Measurements from ENCODE around the gene EHBP1L1. TPM values are rescaled to one million over a fixed set of nuclear protein-coding genes. Genes with fewer than 3 reads are reported as not detected.
A peak's percentile ranks its signal among the peaks of the same experiment; 100 is the strongest.

EHBP1L1 gene
- total and polyA plus RNA-seq, 2 donors (not counting 1 experiment from before 2014, with no cell fraction given) = 12.8 to 53.5 TPM

GRCh38 chr11:65589444-65590239 lies 13.8 kb downstream of the EHBP1L1 start:
- peaks cover 8% of the 10 kb centered on the region for H3K4me1 ChIP-seq (ENCODE audit: control insufficient read depth, extremely low read depth, insufficient read depth, low read length)
- no peak for TF ChIP-seq CTCF (conservative IDR thresholded peaks at IDR 0.05 in 1 of 2, IDR thresholded peaks at IDR 0.05 in 1 of 2; ENCODE audit: low read depth in 1 of 2, low read length in 2 of 2)
- no peak for TF ChIP-seq EZH2 (IDR thresholded peaks at IDR 0.05; ENCODE audit: low read length, missing control alignments)

GRCh38 chr11:65590240-65590738 lies 14.4 kb downstream of the EHBP1L1 start:
- Histone ChIP-seq H2AFZ (ENCODE audit: low read length) (no peak overlapping the region), H3K4me1 (ENCODE audit: control insufficient read depth, extremely low read depth, insufficient read depth, low read length) (peaks cover 8% of the 10 kb centered on the region), H3K27me3 (ENCODE audit: control insufficient read depth, insufficient read depth, low read length) (no peaks in the 10 kb centered on the region), H3K9ac (ENCODE audit: insufficient read depth, low read length) (no peak overlapping the region), H3K36me3 (ENCODE audit: control insufficient read depth, insufficient read depth, low read length) (peaks cover 14% of the 10 kb centered on the region), H3K4me3 (replicated peaks in 1 of 4; ENCODE audit: control extremely low read depth in 1 of 4, insufficient read depth in 1 of 4, low read depth in 3 of 4, low read length in 4 of 4) (no peak overlapping the region), H3K9me3 (ENCODE audit: control insufficient read depth, insufficient read depth, low read depth, low read length) (no peaks in the 10 kb centered on the region), H3K79me2 (ENCODE audit: control insufficient read depth, insufficient read depth, low read length) (no peaks in the 10 kb centered on the region), H3K4me2 (ENCODE audit: extremely low read depth, insufficient read depth, low read length) (no peak overlapping the region), H3K27ac (ENCODE audit: insufficient read depth, low read length) (no peak overlapping the region), H4K20me1 (ENCODE audit: control insufficient read depth, extremely low read depth, insufficient read depth, low read length) (no peaks in the 10 kb centered on the region)
- no peak for TF ChIP-seq CTCF (conservative IDR thresholded peaks at IDR 0.05 in 1 of 2, IDR thresholded peaks at IDR 0.05 in 1 of 2; ENCODE audit: low read depth in 1 of 2, low read length in 2 of 2)
- DNase-seq (ENCODE audit: low read depth in 2 of 2) = peak in 1 of 2 donors; percentile 57

More at GRCh38 chr11:65589444-65590239, 13.8 kb downstream of the EHBP1L1 start:
- no peak for DNase-seq (ENCODE audit: low read depth in 2 of 2)
- no peaks in the 10 kb centered on the region for H3K9me3 ChIP-seq (ENCODE audit: control insufficient read depth, insufficient read depth, low read depth, low read length)
- no peak overlapping the region for H2AFZ ChIP-seq (ENCODE audit: low read length)
- no peaks in the 10 kb centered on the region for H3K79me2 ChIP-seq (ENCODE audit: control insufficient read depth, insufficient read depth, low read length)
- no peaks in the 10 kb centered on the region for H4K20me1 ChIP-seq (ENCODE audit: control insufficient read depth, extremely low read depth, insufficient read depth, low read length)
- no peak overlapping the region for H3K4me2 ChIP-seq (ENCODE audit: extremely low read depth, insufficient read depth, low read length)
- H3K36me3 ChIP-seq (ENCODE audit: control insufficient read depth, insufficient read depth, low read length) = peaks cover 14% of the 10 kb centered on the region
- H3K27me3 ChIP-seq (ENCODE audit: control insufficient read depth, insufficient read depth, low read length) = no peaks in the 10 kb centered on the region
- H3K27ac ChIP-seq (ENCODE audit: insufficient read depth, low read length) = no peak overlapping the region
- H3K4me3 ChIP-seq (replicated peaks in 1 of 4; ENCODE audit: control extremely low read depth in 1 of 4, insufficient read depth in 1 of 4, low read depth in 3 of 4, low read length in 4 of 4) = no peak overlapping the region
- H3K9ac ChIP-seq (ENCODE audit: insufficient read depth, low read length) = no peak overlapping the region

GRCh38 chr11:65591939-65592857 lies 16.3 kb downstream of the EHBP1L1 start:
- peaks cover 14% of the 10 kb centered on the region for H3K36me3 ChIP-seq (ENCODE audit: control insufficient read depth, insufficient read depth, low read length)
- H3K9ac ChIP-seq (ENCODE audit: insufficient read depth, low read length) = no peak overlapping the region
- peaks cover 6% of the 10 kb centered on the region for H3K4me1 ChIP-seq (ENCODE audit: control insufficient read depth, extremely low read depth, insufficient read depth, low read length)
- H2AFZ ChIP-seq (ENCODE audit: low read length) = no peak overlapping the region
- H3K27ac ChIP-seq (ENCODE audit: insufficient read depth, low read length) = no peak overlapping the region
- H3K4me2 ChIP-seq (ENCODE audit: extremely low read depth, insufficient read depth, low read length) = no peak overlapping the region
- H3K9me3 ChIP-seq (ENCODE audit: control insufficient read depth, insufficient read depth, low read depth, low read length) = no peaks in the 10 kb centered on the region
- H3K79me2 ChIP-seq (ENCODE audit: control insufficient read depth, insufficient read depth, low read length) = no peaks in the 10 kb centered on the region
- no peaks in the 10 kb centered on the region for H3K27me3 ChIP-seq (ENCODE audit: control insufficient read depth, insufficient read depth, low read length)
- H3K4me3 ChIP-seq (replicated peaks in 1 of 4; ENCODE audit: control extremely low read depth in 1 of 4, insufficient read depth in 1 of 4, low read depth in 3 of 4, low read length in 4 of 4) = no peak overlapping the region
- no peak for TF ChIP-seq EZH2 (IDR thresholded peaks at IDR 0.05; ENCODE audit: low read length, missing control alignments)
- DNase-seq (ENCODE audit: low read depth in 2 of 2) = peak; percentile 53 to 84
- no peaks in the 10 kb centered on the region for H4K20me1 ChIP-seq (ENCODE audit: control insufficient read depth, extremely low read depth, insufficient read depth, low read length)

Measured in fibroblast of lung (primary cell).